Measurements from ENCODE around the gene SELENBP1.

Gene SELENBP1

DNA sequence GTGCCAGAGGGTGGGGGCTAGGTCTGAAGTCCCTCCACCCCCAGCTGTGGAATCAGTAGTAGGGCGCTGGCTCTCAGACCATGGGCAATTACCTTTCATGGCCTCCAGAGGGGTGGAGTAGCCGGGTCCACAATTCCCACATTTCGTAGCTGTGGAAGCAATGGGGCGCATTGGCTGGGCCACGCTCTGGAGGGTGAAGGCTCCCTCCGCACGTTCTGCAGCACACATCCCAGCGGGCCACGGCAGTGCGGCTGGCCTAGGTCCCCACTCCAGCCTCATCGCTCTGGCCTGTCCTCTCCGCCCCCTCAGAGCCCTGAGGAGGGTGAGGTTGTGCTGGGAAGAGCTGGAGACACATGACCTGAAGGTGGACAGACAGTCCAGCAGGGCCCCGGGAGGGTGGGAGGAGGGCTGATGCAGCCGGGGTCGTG, 2.9 kb downstream of the SELENBP1 start:
- TF ChIP-seq OSR1 (CRISPR knock-in tag; IDR thresholded peaks at IDR 0.05) (no peak), ESRRG (CRISPR knock-in tag; IDR thresholded peaks at IDR 0.05) (no peak), CSRNP3 (CRISPR knock-in tag; IDR thresholded peaks at IDR 0.05) (no peak), ZNF565 (CRISPR knock-in tag; conservative IDR thresholded peaks at IDR 0.05; ENCODE audit: low read depth) (no peak)
- ATAC-seq, result no peak

DNA sequence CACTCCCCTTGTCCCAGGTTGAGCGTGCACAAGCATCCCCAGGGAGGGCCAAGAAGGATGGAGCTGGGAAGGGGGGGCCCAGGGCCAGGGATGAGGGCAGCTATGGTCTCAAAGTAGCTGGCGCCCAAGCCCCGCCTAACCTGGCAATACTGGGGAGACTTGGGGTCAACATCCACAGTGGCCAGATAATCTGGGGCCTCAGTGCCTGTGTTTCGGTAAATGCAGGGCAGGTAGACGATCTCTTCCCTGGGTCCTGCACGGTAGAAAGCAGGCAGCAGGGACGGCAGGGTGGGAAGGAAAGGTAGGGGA, 3.2 kb downstream of the SELENBP1 start:
- TF ChIP-seq CSDC2 (CRISPR knock-in tag; IDR thresholded peaks at IDR 0.05) (no peak), CSRNP3 (CRISPR knock-in tag; IDR thresholded peaks at IDR 0.05) (no peak)
- no peak for ATAC-seq

GRCh38 chr1:151368393-151369301, 3.9 kb downstream of the SELENBP1 start:
- TF ChIP-seq GLIS3 (CRISPR knock-in tag; IDR thresholded peaks at IDR 0.05) (no peak), ZNF565 (CRISPR knock-in tag; conservative IDR thresholded peaks at IDR 0.05; ENCODE audit: low read depth) (no peak), RARB (CRISPR knock-in tag; IDR thresholded peaks at IDR 0.05) (no peak)
- TF ChIP-seq, protein P1, sequence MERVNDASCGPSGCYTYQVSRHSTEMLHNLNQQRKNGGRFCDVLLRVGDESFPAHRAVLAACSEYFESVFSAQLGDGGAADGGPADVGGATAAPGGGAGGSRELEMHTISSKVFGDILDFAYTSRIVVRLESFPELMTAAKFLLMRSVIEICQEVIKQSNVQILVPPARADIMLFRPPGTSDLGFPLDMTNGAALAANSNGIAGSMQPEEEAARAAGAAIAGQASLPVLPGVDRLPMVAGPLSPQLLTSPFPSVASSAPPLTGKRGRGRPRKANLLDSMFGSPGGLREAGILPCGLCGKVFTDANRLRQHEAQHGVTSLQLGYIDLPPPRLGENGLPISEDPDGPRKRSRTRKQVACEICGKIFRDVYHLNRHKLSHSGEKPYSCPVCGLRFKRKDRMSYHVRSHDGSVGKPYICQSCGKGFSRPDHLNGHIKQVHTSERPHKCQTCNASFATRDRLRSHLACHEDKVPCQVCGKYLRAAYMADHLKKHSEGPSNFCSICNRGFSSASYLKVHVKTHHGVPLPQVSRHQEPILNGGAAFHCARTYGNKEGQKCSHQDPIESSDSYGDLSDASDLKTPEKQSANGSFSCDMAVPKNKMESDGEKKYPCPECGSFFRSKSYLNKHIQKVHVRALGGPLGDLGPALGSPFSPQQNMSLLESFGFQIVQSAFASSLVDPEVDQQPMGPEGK (CRISPR knock-in tag; IDR thresholded peaks at IDR 0.05; ENCODE audit: borderline replicate concordance), result no peak
- ATAC-seq, result no peak

GRCh38 chr1:151367658-151368392, 4.7 kb downstream of the SELENBP1 start:
- TF ChIP-seq ARNTL (CRISPR knock-in tag; IDR thresholded peaks at IDR 0.05; ENCODE audit: borderline replicate concordance, low read depth) (no peak), ZFP3 (CRISPR knock-in tag; IDR thresholded peaks at IDR 0.05) (no peak), ZNF565 (CRISPR knock-in tag; conservative IDR thresholded peaks at IDR 0.05; ENCODE audit: low read depth) (no peak), ZNF8 (CRISPR knock-in tag; IDR thresholded peaks at IDR 0.05) (no peak), TCF4 (CRISPR knock-in tag; IDR thresholded peaks at IDR 0.05; ENCODE audit: borderline replicate concordance) (no peak), ESRRG (CRISPR knock-in tag; IDR thresholded peaks at IDR 0.05) (no peak), CSDC2 (CRISPR knock-in tag; IDR thresholded peaks at IDR 0.05) (no peak), GLIS3 (CRISPR knock-in tag; IDR thresholded peaks at IDR 0.05) (no peak), RARB (CRISPR knock-in tag; IDR thresholded peaks at IDR 0.05) (no peak), ZFP30 (CRISPR knock-in tag; IDR thresholded peaks at IDR 0.05) (no peak), TSHZ2 (CRISPR knock-in tag; IDR thresholded peaks at IDR 0.05) (no peak), TOX (CRISPR knock-in tag; IDR thresholded peaks at IDR 0.05; ENCODE audit: borderline replicate concordance) (no peak)
- TF ChIP-seq, protein P2, sequence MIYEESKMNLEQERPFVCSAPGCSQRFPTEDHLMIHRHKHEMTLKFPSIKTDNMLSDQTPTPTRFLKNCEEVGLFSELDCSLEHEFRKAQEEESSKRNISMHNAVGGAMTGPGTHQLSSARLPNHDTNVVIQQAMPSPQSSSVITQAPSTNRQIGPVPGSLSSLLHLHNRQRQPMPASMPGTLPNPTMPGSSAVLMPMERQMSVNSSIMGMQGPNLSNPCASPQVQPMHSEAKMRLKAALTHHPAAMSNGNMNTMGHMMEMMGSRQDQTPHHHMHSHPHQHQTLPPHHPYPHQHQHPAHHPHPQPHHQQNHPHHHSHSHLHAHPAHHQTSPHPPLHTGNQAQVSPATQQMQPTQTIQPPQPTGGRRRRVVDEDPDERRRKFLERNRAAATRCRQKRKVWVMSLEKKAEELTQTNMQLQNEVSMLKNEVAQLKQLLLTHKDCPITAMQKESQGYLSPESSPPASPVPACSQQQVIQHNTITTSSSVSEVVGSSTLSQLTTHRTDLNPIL (CRISPR knock-in tag; IDR thresholded peaks at IDR 0.05; ENCODE audit: low read depth), result no peak
- TF ChIP-seq, protein P3, sequence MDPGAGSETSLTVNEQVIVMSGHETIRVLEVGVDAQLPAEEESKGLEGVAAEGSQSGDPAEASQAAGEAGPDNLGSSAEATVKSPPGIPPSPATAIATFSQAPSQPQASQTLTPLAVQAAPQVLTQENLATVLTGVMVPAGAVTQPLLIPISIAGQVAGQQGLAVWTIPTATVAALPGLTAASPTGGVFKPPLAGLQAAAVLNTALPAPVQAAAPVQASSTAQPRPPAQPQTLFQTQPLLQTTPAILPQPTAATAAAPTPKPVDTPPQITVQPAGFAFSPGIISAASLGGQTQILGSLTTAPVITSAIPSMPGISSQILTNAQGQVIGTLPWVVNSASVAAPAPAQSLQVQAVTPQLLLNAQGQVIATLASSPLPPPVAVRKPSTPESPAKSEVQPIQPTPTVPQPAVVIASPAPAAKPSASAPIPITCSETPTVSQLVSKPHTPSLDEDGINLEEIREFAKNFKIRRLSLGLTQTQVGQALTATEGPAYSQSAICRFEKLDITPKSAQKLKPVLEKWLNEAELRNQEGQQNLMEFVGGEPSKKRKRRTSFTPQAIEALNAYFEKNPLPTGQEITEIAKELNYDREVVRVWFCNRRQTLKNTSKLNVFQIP (CRISPR knock-in tag; IDR thresholded peaks at IDR 0.05; ENCODE audit: borderline replicate concordance, low read depth), result no peak
- TF ChIP-seq, protein P1 (CRISPR knock-in tag; IDR thresholded peaks at IDR 0.05; ENCODE audit: borderline replicate concordance), result no peak
- ATAC-seq, result no peak

Measured in SK-N-SH treated with all-trans-retinoic acid at 6 μM for 48 hours (cell line).